A673 (cell line): ENCODE measurements around the gene LYZ.

Experiments
- CTCF ChIP-seq: fragments of 300-800, 200-600 bp; sonication (generic); conservative IDR thresholded peaks from 2 replicates; pipeline ENCODE4 v1.5.1; 2017; ENCODE audit warnings: low read depth, mild to moderate bottlenecking, antibody characterized with exemption, low read length, moderate library complexity, mixed read lengths
- EZH2 ChIP-seq: fragments of 200-600 bp; sonication (generic); IDR thresholded peaks from 2 replicates; pipeline ENCODE4 v1.6.1; 2017; ENCODE audit warnings: borderline replicate concordance, low read depth, mild to moderate bottlenecking, mixed read lengths, antibody characterized with exemption, low read length; ENCODE audit not compliant: poor library complexity, severe bottlenecking

- no peak for TF ChIP-seq CTCF
- no peak for TF ChIP-seq EZH2
Observed at GRCh38 chr12:69332815-69333358, 15.3 kb upstream of the LYZ start.
